Inflammatory macrophage treated with lipopolysaccharide for 1 hour (primary cell): ENCODE results near the gene TEX13C.
"Not testable (repeated sequence)": the region's sequence is repeated elsewhere in the genome, so short reads cannot be mapped to it uniquely, and the experiment has no call there.

ENCODE experiments used
- DNase-seq, 2 donors: peaks; one replicate each; pipeline ENCODE4 v3.0.0-alpha.2; 2020 to 2022

The TEX13C gene

GRCh38 chrX:125319646-125320521 lies at the start of gene TEX13C:
TSS of gene TEX13C (plus strand) at chrX:125319871. CDS start at chrX:125320120, 249 bp downstream.
- no peak for DNase-seq

DNA sequence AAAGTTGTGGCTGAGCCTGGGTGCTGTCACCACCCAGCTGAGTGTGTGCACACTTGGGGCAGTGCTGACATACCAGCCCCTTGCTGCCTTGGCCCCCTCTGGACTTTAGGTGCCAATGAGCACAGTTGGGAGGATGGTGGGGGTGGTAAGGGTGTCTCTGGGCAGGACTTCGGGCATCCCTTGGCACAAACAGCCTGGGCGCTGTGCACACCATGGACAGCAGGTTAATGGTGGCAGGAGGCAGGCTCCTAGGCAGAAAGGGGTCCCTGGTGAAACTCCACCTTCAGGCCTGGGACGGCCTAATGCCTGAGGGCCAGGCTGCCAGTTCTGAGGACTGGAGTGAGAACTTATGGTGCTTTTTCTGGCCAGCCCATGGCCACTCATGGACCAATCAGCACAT lies 32.4 kb upstream of the TEX13C start:
- no peak for DNase-seq

DNA sequence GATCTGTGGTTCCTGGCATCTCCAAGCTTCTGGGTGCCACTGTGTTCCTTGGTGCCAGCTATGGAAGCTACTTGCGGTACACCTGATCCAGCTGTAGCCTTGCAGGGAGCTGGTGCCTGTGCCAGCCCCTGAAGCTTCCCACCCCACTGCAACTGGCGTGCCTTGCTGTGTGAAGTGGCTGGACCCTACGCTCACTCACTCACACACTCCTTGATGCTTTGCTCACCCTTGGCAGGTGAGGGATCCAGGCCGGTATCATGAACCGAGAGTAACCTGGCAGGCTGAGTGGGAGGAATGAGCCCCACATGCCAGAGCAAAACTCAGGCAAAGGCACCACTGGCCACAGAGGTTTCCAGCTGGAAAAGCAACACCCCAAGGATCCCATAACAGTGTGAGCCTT lies 31.3 kb upstream of the TEX13C start:
- no peak for DNase-seq

DNA sequence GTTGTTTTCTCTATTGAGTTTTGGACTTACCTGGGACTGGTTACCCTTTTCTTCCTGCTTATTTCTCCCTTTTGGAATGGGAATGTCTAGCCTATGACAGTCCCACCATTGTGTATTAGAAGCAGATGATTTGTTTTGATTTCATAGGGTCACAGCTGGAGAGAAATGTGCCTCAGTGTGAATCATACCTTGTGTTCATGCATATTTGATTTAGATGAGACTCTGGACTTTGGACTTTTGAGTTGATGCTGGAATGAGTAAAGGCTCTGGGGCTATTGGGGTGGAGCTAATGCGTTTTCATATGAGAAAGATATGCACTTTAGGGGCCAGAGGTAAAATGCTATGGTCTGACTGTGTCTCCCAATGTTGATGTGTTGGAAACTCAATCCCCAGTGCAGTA lies 30.5 kb upstream of the TEX13C start:
- no peak for DNase-seq

GRCh38 chrX:125289920-125290319 lies 29.8 kb upstream of the TEX13C start:
- DNase-seq, result no peak

DNA sequence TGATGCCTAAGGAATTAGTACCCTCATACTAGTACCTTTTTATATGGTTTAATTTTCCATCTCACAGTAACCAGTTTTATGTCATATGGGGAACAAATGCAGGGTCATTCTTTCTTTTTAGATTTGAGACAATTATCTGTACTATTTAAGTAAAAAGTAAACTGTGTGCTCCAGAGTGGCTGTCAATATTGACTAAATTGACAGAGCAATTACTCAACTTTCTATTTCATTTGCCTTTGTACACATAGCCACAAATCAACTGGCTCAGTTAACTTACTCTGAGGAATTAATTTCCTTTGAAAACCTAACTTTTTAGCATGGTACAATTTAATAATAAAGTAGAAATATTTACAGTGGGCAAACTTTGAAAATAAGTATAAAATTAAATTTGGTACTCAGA lies 28.5 kb upstream of the TEX13C start:
- no peak for DNase-seq

GRCh38 chrX:125293850-125294780 lies 25.6 kb upstream of the TEX13C start:
- no peak for DNase-seq

- no peak for DNase-seq
Measured at GRCh38 chrX:125295337-125295736, 24.3 kb upstream of the TEX13C start.

DNA sequence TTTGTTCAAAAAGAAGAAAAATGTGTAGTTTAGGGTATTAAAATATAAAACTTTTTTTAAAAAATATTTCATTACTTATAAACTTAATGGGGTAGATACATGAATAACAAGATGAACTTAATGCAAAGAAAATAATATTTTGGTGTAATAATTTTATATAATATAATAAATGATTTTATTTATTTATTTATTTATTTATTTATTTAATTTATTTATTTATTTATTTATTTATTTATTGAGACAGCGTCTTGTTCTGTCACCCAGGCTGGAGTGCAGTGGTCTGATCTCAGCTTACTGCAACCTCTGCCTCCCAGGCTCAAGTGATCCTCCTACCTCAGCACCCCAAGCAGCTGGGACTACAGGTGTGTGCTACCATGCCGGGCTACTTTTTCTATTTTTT lies 20.8 kb upstream of the TEX13C start:
- DNase-seq, result no peak

DNA sequence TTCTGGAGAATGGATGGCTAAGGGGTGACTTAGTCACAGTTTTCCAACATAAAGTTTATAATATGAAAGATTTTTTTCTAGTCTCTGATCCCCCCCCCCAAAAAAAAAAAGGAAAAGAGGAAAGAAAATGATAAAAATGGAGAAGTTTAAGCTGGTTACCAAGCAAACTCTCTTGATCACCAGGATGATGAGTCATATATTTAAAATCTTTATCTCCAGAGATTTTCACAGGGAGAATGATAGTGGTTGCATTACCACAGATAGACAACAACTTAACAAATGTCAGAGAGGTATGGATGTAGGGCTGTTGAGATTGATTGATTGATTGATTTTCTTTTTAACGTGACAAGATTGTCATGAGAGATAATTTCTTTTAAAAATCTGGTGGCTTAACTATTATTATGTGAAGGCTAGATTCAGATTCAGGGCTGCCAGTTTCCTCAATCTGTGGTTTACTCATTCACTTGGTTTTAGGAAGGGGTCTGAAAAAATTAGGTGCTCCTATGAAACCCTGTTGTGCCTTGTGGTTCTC lies 13.3 kb upstream of the TEX13C start:
- DNase-seq, result no peak

GRCh38 chrX:125308653-125309052 lies 11.0 kb upstream of the TEX13C start:
- DNase-seq, result no peak

GRCh38 chrX:125319166-125319565 lies 505 bp upstream of the TEX13C start:
- not testable (repeated sequence) for DNase-seq

DNA sequence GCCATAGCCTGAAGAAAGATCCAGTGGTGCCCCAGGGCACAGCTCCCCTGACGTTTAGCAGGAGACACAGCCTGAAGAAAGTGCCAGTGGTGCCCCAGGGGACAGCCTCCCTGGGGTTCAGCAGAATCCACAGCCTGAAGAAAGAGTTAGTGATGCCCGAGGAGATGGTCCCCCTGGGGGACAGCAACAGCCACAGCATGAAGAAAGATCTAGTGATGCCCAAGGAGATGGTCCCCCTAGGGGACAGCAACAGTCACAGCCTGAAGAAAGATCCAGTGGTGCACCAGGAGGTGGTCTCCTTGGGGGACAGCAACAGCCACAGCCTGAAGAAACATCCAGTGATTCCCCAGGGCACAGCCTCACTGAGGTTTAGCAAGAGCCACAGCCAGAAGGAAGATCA lies 2.8 kb downstream of the TEX13C start:
- no peak for DNase-seq

DNA sequence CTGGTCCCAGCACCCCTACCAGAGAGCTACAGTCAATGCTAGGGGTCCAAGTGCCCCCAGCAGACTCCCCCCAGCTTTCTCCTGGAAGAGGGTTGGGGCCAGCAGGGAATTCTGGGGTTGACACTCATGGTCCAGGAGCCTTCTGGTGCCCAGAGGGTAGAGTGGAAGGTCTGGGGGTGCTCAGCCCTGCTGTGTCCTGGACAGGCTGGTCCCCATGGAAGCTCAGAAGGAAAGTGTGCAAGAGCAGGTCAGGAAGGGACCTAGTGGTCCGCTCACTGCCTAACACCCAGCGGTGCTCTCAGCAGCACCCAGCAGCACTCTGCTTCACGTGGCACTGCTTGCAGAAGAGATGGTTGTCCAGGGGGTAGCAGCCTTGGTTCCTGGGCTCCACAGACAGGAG lies 6.9 kb downstream of the TEX13C start:
- DNase-seq, result no peak

DNA sequence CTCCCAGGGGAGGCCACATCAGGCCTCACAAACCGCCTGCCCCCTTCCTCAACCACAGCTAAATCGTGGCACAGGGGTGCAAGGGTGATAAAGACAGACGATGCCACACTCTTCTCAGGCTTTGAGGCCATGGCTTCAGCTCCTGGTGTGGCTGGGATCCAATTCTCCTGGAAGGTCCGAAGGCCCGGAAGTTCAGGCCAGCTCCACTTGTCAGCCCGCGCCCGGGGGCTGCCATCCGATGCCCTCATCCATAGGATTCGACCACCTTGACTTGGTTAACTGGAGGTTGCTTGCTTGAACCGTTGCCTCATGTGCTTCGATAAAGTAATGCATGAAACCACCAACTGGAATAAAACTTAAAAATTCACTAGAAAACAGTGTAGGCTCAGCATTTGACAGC lies 8.2 kb downstream of the TEX13C start:
- no peak for DNase-seq

- DNase-seq, result no peak
Measured at GRCh38 chrX:125333583-125333982, 13.9 kb downstream of the TEX13C start.

GRCh38 chrX:125340490-125340889 lies 20.8 kb downstream of the TEX13C start:
- no peak for DNase-seq

GRCh38 chrX:125374169-125374568 lies 54.5 kb downstream of the TEX13C start:
- no peak for DNase-seq
